Omental fat pad (tissue), 4 donors: ENCODE results near the gene H2BK1. TPM values are rescaled to one million over a fixed set of nuclear protein-coding genes. Genes with fewer than 3 reads are reported as not detected.

Source experiments
- ATAC-seq: fragments of 150-250 bp; one replicate; pipeline ENCODE4 v1.9.1; 2016; ENCODE audit warnings: mild to moderate bottlenecking, moderate library complexity; ENCODE audit not compliant: low FRiP score
- DNase-seq: peaks from one replicate; pipeline ENCODE4 v3.0.0-alpha.2; 2019; ENCODE audit warnings: low spot score
- total RNA-seq, 4 donors: library from RNA; depleted of rRNA; stranded (reverse); fragments of >200 nt; gene quantifications; one replicate each; pipeline ENCODE4 v1.1.0, GENCODE V29; 2016
- TF ChIP-seq, protein P1 (sequence below), 3 donors: fragments of 450-650 bp; IDR thresholded peaks; one replicate each; pipeline ENCODE4 v1.5.1; 2016 to 2017; ENCODE audit warnings: antibody characterized with exemption in 3 of 3, mild to moderate bottlenecking in 3 of 3, moderate library complexity in 2 of 3

H2BK1 gene
- total RNA-seq, 4 donors from 2014 or later = not detected

DNA sequence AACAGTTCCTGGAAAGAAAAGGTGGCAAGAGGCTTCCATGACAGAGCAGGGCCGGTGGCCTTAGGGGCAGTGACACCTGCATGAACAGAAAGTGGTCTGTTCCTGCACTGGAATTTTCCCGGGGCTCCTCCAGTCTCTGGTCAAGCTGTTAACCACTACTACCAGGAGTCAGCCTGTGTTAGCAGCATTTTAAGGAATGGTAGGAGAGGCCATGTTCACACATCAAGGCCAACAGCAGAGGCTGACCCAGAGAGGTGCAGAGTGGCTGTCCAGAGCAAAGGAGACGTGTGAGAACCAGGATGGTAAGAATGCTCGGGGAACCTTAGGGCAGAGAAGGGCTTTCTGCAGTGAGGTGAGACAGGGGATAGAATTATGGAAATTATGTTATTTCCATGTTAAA lies 8.5 kb downstream of the H2BK1 start:
- no peak for DNase-seq

DNA sequence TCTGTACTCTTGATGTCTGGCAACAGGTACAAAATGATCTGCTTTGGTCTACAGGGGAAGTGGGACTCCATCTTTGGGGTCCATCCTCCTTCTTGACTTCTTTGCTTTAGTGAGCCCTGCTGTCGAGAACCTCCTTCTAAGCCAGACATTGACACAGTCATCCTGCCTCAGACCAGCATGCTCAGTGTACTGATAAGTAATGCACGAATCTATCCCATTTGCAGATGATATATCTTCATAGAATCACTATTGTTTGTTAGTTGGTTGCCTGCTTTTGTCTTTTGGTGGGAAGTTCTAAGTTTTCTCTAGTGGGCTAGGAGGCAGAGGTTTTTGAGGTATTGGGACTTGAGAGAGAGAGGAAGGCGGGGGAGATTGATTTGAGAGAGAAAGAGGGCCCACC lies 8.9 kb downstream of the H2BK1 start:
- DNase-seq = no peak
- ATAC-seq = no peak
- TF ChIP-seq, protein P1, sequence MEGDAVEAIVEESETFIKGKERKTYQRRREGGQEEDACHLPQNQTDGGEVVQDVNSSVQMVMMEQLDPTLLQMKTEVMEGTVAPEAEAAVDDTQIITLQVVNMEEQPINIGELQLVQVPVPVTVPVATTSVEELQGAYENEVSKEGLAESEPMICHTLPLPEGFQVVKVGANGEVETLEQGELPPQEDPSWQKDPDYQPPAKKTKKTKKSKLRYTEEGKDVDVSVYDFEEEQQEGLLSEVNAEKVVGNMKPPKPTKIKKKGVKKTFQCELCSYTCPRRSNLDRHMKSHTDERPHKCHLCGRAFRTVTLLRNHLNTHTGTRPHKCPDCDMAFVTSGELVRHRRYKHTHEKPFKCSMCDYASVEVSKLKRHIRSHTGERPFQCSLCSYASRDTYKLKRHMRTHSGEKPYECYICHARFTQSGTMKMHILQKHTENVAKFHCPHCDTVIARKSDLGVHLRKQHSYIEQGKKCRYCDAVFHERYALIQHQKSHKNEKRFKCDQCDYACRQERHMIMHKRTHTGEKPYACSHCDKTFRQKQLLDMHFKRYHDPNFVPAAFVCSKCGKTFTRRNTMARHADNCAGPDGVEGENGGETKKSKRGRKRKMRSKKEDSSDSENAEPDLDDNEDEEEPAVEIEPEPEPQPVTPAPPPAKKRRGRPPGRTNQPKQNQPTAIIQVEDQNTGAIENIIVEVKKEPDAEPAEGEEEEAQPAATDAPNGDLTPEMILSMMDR (IDR thresholded peaks at IDR 0.05) = no peak

More for the DNA sequence above, 8.5 kb downstream of the H2BK1 start:
- no peak for ATAC-seq
- TF ChIP-seq, protein P1 (IDR thresholded peaks at IDR 0.05) = no peak

DNA sequence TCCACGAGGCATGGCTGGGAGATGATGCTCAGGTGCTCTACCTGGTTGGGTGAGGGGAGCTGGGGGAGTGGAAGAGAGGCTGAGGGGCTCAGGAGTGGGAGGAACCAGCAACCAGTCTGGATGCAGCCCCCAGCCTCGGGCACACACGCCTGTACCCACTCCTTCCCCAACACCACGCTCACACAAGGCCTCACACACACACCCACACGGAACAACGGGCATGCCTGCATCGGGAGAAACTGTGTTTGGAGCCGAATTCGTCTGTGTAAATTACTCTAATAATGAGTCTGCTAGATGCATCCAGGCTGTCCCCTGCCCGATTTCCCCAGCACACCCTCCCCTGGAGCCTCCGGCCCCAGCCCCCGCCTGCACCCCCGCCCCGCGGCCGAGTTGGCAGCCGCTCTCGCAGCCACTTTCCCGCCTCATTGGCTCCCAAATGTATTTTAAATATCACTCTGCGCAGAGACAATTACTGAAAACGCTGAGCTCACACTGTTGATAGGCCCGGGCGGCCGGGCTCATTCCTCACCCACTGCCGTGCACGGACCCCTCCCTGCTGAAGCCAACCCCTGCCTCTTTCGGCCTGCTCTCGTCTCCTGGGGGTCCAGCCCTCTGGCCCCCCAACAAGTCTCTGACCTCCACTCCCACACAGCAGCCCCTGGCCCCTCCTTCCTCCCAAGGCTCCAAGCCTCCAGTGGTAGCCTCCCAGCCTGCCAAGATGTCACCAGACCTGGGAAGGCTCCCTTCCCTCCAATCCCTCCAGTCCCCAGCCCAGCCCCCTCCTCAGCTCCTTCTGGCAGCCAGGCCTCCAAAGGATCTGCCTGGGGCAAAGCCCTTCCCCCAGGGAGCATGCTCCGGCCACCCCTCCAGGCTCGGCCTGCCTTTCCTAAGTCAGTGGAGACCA lies 11.1 kb downstream of the H2BK1 start:
- ATAC-seq = no peak
- no peak for DNase-seq
- TF ChIP-seq, protein P1 (IDR thresholded peaks at IDR 0.05) = no peak

DNA sequence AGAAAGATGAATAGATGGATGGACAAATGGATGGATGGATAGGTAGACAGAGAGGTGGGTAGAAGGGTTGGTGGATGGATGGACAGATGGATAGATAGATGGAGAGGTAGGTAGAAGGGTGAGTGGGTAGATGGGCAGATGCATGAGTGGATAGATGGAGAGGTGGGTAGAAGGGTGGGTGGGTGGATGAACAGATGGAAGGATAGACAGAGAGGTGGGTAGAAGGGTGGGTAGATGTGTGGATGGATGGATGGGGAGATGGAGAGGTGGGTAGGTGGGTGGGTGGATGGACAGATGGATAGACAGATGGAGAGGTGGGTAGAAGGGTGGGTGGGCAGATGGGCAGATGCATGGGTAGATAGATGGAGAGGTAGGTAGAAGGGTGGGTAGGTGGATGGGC lies 12.4 kb downstream of the H2BK1 start:
- DNase-seq = no peak

DNA sequence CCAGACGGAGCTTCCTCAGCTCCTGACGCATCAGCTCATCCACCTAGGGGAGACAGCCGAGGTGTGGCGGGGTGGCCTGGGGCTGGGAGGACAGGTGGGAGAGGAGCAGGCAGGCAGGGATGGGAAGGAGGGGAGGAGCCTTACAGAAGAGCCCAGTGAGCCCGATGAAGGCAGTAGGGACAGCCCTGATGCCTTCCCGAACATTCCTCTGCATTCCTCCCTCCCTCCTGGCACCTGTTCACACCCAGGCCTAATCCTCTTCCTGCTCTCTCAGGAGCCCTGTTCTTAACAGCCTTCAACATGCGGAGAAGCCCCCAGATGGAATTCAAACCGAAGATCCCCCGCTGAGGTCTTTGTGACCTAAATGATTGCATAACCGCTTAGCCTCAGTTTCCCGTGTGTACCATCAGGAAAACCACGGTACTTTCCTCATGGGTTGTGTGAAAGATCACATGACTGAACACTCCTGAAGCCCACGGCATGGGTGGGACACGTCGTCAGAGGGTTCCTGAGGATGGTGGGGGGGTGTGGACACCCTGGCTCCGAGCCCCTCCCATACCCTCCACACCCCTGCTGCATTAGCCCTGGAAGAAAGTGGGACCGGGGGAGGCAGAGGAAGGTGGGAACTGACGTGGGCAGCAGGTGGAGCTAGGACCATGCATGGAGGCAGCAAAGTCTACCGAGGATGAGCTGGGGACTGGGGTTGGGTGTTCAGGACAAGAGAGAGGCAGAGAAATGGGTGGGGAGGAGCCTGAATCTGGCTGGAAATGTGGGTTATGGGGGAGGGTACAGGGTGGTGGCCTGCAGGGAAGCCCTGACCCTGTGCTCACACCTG lies 14.5 kb downstream of the H2BK1 start:
- TF ChIP-seq, protein P1 (IDR thresholded peaks at IDR 0.05) = no peak
- ATAC-seq (no peak), DNase-seq (no peak)

More for the DNA sequence above, 12.4 kb downstream of the H2BK1 start:
- no peak for ATAC-seq
- TF ChIP-seq, protein P1 (IDR thresholded peaks at IDR 0.05) = no peak

DNA sequence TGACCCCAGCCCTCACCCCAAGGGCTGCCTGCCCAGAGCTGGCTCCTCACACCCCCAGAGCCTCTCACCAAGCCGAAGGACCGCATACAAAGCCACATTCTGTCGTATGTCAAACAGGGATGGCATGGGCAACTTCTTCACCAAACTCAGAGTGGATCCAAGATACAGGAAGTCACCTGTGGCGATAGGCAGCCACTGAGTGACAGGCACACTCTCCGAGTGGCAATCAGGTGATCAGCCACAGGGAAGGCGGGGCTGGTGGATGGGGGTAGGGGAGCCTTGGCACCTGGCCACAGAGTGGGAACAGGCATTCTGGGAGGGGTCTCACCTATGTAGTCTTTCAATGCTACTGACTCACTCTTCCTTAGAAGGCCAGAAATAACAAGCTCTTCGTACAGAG lies 16.1 kb downstream of the H2BK1 start:
- TF ChIP-seq, protein P1 (IDR thresholded peaks at IDR 0.05) = no peak
- DNase-seq (no peak), ATAC-seq (no peak)
